HG03460 (cell line): ENCODE results near the gene NDUFB7.
A peak's percentile ranks its signal among the peaks of the same experiment; 100 is the strongest.

ENCODE experiments used
- ATAC-seq: cut with Tn5 transposase; IDR thresholded peaks from one replicate; pipeline ENCODE4 v1.9.1; 2021; ENCODE audit not compliant: unreplicated experiment

NDUFB7 gene

GRCh38 chr19:14525729-14526128 is 46.1 kb downstream of the NDUFB7 start:
- ATAC-seq: no peak

- no peak for ATAC-seq
Measured at GRCh38 chr19:14520543-14520942, 51.3 kb downstream of the NDUFB7 start.

GRCh38 chr19:14519860-14520407 is 51.9 kb downstream of the NDUFB7 start:
- ATAC-seq: no peak

- no peak for ATAC-seq
Measured at GRCh38 chr19:14519245-14519859, 52.5 kb downstream of the NDUFB7 start.

GRCh38 chr19:14517840-14518505 is 53.9 kb downstream of the NDUFB7 start, which contains the start of gene DNAJB1:
Gene DNAJB1 (minus strand): TSS chr19:14518397. CDS start chr19:14518349, 48 bp downstream.
- ATAC-seq: peak; percentile 58

- no peak for ATAC-seq
Measured at GRCh38 chr19:14517446-14517839, 54.4 kb downstream of the NDUFB7 start.

- no peak for ATAC-seq
Measured at GRCh38 chr19:14516746-14517438, 55.0 kb downstream of the NDUFB7 start.
